Psoas muscle (tissue), 8 donors: ENCODE data around the gene NKX2-8. TPM values are rescaled to one million over a fixed set of nuclear protein-coding genes. Genes with fewer than 3 reads are reported as not detected.

ENCODE experiments used
- ATAC-seq, 4 donors: fragments of 200-7000 bp; cut with Tn5 transposase; one replicate each; pipeline ENCODE4 v1.9.1; 2020; ENCODE audit warnings: moderate library complexity in 3 of 4, mild to moderate bottlenecking in 2 of 4
- DNase-seq, 2 donors: peaks; one replicate each; pipeline ENCODE4 v3.0.0-alpha.2; 2020
- H3K27ac ChIP-seq: fragments of 200-600 bp; one replicate; pipeline ENCODE4 v1.8.0; 2022
- H3K27me3 ChIP-seq, 3 donors: fragments of 200-600 bp in 1 of 3; one replicate each; pipeline versions ENCODE4 v1.6.1 to v1.8.0; 2013 to 2022; ENCODE audit warnings: low read length in 2 of 3, mild to moderate bottlenecking in 2 of 3, moderate library complexity in 1 of 3; ENCODE audit not compliant: insufficient read depth in 3 of 3
- H3K36me3 ChIP-seq, 2 donors: fragments of 200-600 bp in 1 of 2; one replicate each; pipeline versions ENCODE4 v1.6.1 to v1.8.0; 2013 to 2022; ENCODE audit warnings: low read depth in 1 of 2, mild to moderate bottlenecking in 1 of 2, moderate library complexity in 1 of 2; ENCODE audit not compliant: insufficient read depth in 1 of 2
- H3K4me1 ChIP-seq: fragments of 200-600 bp; one replicate; pipeline ENCODE4 v1.8.0; 2022
- H3K4me3 ChIP-seq: fragments of 200-600 bp; one replicate; pipeline ENCODE4 v1.8.0; 2022; ENCODE audit warnings: mild to moderate bottlenecking
- H3K9me3 ChIP-seq: fragments of 200-600 bp; one replicate; pipeline ENCODE4 v1.8.0; 2022
- WGBS, 3 donors: extraction: QIAGEN DNeasy Blood & Tissue Kit; methylation state at CpG; one replicate each; pipeline versions ENCODE4 v1.1.6 to v1.1.7; 2013; 5-methylcytosine and 5-hydroxymethylcytosine counted together
- intact Hi-C, 2 donors: fragments of 100-400 bp; cut with DNase I; formaldehyde crosslinking; loops; one replicate each; pipeline versions ENCODE4 v1.11.0 to v1.14.2; 2022
- polyA plus RNA-seq, 3 donors: library from polyadenylated mRNA; stranded (reverse); fragments of 200-250 nt; gene quantifications; one replicate each; pipeline ENCODE4 v1.2.3, GENCODE V29; 2013
- total RNA-seq, 4 donors: library from RNA; stranded (reverse); fragmentation: NEBNext Ultra II Directional in 2 of 4; extraction: Animal tissue kit (Norgen Biotek cat#: 25700) in 2 of 4; gene quantifications; one replicate each; pipeline versions ENCODE4 v1.2.1 to v1.2.4, GENCODE V29; 2021 to 2023
- TF ChIP-seq, protein P1 (sequence below): fragments of 200-600 bp; IDR thresholded peaks from one replicate; pipeline ENCODE4 v1.8.0; 2022; ENCODE audit warnings: antibody characterized with exemption
- donor health status: healthy with polysubstance abuse.
- donor health status: DM: no; HTN: no; CAD: no; lungs with moderate emphysema.
- donor health status: Bipolar disorder and iron deficiency.
- donor health status: healthy.
- donor health status: DM: yes; HTN: yes; CAD: no.
- donor health status: DM: no; HTN: no; CAD: no.
- donor health status: DM: no; HTN: no; CAD: no.
- donor health status: DM: yes; HTN: yes; CAD: no.

The NKX2-8 gene
- total and polyA plus RNA-seq, 7 donors = not detected

DNA sequence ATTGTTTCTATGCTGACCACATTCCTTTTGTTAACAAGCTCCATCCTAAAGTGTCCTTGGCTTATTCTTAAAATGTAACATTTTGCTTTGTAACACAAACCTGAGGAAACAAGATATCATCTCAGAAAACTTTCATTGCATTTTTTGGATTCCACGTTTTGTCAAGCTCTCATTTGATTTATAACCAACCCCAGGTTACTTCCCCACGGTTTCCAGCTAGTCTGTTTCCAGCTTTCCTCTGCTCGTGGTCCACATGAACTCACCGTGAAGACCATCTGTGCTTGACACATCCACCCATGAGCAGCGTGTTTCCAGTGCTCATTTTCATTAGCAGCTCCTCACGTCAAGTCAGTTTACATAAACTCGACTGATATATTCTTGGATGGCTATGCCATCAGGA, 6.4 kb upstream of the NKX2-8 start:
- TF ChIP-seq, protein P1, sequence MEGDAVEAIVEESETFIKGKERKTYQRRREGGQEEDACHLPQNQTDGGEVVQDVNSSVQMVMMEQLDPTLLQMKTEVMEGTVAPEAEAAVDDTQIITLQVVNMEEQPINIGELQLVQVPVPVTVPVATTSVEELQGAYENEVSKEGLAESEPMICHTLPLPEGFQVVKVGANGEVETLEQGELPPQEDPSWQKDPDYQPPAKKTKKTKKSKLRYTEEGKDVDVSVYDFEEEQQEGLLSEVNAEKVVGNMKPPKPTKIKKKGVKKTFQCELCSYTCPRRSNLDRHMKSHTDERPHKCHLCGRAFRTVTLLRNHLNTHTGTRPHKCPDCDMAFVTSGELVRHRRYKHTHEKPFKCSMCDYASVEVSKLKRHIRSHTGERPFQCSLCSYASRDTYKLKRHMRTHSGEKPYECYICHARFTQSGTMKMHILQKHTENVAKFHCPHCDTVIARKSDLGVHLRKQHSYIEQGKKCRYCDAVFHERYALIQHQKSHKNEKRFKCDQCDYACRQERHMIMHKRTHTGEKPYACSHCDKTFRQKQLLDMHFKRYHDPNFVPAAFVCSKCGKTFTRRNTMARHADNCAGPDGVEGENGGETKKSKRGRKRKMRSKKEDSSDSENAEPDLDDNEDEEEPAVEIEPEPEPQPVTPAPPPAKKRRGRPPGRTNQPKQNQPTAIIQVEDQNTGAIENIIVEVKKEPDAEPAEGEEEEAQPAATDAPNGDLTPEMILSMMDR = no peak
- H3K4me3 ChIP-seq = no peak overlapping the region
- DNase-seq (no peak), ATAC-seq (no peak)
- no peak overlapping the region for H3K27ac ChIP-seq
- no peaks in the 10 kb centered on the region for H3K9me3 ChIP-seq
- no peaks in the 10 kb centered on the region for H3K36me3 ChIP-seq
- intact Hi-C loops = no loop called here
- H3K4me1 ChIP-seq = no peaks in the 10 kb centered on the region
- 8 to 9% (median 8%) methylated on average over 7 of the region's 7 CpGs for WGBS, 3 donors
- peaks cover 5 to 93% (median 22%) of the 10 kb centered on the region in 3 donors for H3K27me3 ChIP-seq

DNA sequence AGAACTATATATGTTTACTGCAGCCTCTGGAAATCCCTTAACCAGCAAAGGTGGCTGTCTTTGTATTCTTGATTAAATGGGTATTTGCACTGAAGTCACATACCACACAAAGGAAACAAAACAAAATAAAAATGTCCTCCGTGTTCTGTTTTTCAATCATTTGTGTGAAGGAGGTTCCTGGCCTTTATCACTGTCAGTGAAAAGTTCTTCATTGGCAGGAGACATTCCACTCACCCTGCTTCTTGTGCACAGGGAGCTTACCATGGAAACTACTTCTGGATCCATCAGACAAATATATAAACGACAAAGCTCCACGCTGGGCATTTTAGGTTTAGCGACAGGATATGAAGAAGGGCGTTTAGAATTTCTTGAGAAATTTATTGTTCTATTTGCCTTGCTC, 5.7 kb upstream of the NKX2-8 start:
- intact Hi-C loops = no loop called here
- TF ChIP-seq, protein P1 = no peak
- DNase-seq = no peak
- H3K4me1 ChIP-seq = no peaks in the 10 kb centered on the region
- H3K9me3 ChIP-seq = no peaks in the 10 kb centered on the region
- ATAC-seq = no peak
- H3K27ac ChIP-seq = no peak overlapping the region
- WGBS, 3 donors = 9 to 11% (median 11%) methylated on average over 5 of the region's 5 CpGs
- H3K4me3 ChIP-seq = no peak overlapping the region
- H3K36me3 ChIP-seq = no peaks in the 10 kb centered on the region
- peaks cover 5 to 93% (median 22%) of the 10 kb centered on the region in 3 donors for H3K27me3 ChIP-seq

DNA sequence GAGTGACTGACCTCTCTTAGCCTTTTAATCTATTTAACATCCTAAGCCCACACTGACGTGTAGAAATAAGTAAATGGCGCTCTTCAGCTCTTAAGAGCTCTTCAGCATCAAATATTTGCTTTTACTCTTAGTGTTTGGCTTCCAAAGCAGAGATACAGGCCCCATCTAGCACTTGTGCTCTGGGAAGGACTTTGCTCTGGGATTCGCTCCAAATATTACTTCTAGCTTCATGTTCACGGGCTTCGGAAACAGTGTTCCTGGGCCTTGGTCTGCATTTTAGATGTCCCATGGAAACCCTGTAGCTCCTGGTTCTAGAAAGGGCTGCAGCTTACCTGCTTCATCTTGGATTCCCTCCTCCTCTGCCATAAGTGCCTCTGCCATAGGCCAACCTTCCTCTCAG, 2.7 kb upstream of the NKX2-8 start:
- peaks cover 8% of the 10 kb centered on the region for H3K4me1 ChIP-seq

DNA sequence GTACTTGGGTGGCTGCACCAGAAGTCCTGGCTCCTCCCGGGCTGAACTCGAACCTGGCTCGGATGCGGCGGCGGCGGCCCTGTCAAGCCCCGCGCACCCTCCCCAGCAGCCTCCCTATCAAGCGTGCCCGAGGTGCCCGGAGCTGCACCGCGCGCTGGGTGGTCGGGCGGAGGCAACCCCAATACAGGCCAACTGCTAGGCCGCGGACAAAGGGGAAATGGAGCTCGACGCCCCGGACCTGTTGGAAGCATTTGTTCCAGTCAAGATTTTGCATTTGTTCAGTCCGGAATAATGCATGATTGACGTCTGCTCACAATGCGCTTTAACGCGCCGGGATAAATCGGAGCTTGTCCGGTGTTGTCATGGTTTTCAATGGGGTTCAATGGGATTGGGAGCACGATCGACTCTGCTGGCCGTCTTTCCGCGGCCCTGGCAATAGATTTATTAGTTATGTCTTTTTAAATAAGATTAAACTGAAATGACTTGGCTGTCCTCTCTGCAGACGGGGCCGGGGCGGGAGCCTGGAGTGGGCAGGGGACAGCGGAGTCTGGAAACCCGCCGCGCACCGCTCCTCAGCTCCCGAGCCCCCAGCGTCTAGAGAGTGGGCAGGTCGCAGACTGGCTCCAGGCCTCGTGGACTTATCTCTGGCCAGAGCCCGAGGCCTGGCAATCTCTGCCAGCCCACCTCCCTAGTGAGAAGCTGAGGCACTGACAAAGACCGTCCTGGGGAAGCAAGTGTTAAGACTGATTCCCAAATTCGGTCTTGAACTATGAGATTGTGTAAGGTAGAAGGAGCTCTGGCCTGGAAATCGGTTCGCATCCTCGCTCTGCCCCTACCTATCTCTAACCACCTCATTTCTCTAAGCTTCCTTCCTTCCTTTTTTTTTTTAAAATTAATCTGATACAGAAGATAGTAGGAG, 1.7 kb upstream of the NKX2-8 start:
- no peak for DNase-seq
- Histone ChIP-seq H3K27me3 (peaks cover 7 to 96% (median 36%) of the 10 kb centered on the region in 3 donors), H3K4me3 (no peak overlapping the region), H3K36me3 (no peaks in the 10 kb centered on the region), H3K4me1 (peaks cover 8% of the 10 kb centered on the region), H3K27ac (no peak overlapping the region), H3K9me3 (no peaks in the 10 kb centered on the region)
- ATAC-seq = no peak
- 9 to 14% (median 13%) methylated on average over 53 of the region's 53 CpGs for WGBS, 3 donors
- TF ChIP-seq, protein P1 = no peak
- intact Hi-C loops = no loop called here

More for the DNA sequence above, 2.7 kb upstream of the NKX2-8 start:
- DNase-seq (no peak), ATAC-seq (no peak)
- H3K27me3 ChIP-seq = peaks cover 7 to 94% (median 32%) of the 10 kb centered on the region in 3 donors
- WGBS, 3 donors = 40 to 44% (median 43%) methylated on average over 5 of the region's 5 CpGs
- intact Hi-C loops = no loop called here
- TF ChIP-seq, protein P1 = no peak
- no peaks in the 10 kb centered on the region for H3K36me3 ChIP-seq
- H3K9me3 ChIP-seq = no peaks in the 10 kb centered on the region
- no peak overlapping the region for H3K27ac ChIP-seq
- no peak overlapping the region for H3K4me3 ChIP-seq
